ENCODE measurements around the gene CHPF. TPM values are rescaled to one million over a fixed set of nuclear protein-coding genes. Genes with fewer than 3 reads are reported as not detected.

Gene CHPF
- total RNA-seq, 4 donors from 2014 or later = 40.4 to 56.6 (median 52.6) TPM

DNA sequence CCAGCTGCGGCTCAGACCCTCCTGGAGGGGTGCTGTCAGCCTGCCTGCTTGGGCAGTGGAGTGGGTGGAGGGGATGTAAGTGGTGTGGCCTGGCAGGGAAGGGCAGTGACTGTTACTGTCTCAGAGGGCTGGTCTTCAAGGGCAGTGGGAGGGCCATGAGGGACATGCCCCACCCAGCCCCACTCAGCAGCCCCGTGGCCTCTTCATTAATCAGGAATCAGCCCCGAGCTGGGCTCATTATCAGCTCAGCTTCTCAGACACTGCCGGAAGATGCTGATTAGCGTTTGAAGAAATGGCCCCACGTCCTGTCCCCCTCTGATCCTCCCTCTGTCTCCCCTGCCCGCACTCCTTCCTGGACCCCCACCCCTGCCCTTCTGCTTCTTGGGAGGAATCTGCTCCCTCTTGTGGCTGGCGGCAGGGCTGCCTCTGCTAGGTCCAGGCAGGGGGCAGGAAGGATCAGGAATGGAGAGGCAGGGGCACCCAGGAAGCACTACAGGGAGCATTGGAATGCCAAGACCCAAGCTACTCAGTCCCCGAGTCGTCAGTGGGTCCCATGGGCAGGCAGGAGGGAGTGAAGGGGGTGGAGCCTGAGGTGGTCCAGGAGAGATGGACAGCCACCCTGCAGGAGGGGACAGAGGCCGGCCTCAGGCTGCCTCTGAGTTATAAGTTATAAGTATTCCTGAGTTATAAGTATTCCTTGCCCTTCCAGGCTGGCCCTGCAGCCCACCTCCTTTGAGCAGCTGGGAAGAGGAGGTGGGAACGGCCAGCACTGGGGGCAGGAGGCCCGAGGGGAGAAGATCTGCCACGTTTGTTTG lies 22.3 kb downstream of the CHPF start:
- intact Hi-C loops (cut with DNase I) = loop anchor here (5.0 kb wide), 1 partner anchor 44 kb away; no protein-coding TSS in a partner anchor
- TF ChIP-seq POLR2A (IDR thresholded peaks at IDR 0.05) = no peak
- TF ChIP-seq, protein P1, sequence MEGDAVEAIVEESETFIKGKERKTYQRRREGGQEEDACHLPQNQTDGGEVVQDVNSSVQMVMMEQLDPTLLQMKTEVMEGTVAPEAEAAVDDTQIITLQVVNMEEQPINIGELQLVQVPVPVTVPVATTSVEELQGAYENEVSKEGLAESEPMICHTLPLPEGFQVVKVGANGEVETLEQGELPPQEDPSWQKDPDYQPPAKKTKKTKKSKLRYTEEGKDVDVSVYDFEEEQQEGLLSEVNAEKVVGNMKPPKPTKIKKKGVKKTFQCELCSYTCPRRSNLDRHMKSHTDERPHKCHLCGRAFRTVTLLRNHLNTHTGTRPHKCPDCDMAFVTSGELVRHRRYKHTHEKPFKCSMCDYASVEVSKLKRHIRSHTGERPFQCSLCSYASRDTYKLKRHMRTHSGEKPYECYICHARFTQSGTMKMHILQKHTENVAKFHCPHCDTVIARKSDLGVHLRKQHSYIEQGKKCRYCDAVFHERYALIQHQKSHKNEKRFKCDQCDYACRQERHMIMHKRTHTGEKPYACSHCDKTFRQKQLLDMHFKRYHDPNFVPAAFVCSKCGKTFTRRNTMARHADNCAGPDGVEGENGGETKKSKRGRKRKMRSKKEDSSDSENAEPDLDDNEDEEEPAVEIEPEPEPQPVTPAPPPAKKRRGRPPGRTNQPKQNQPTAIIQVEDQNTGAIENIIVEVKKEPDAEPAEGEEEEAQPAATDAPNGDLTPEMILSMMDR (IDR thresholded peaks at IDR 0.05) = peak in 4 of 6 experiments; percentile 42 to 53 (median 44)
- Histone ChIP-seq H3K4me1 (peaks cover 17 to 30% (median 21%) of the 10 kb centered on the region in 3 donors), H3K36me3 (no peaks in the 10 kb centered on the region), H3K4me3 (no peak overlapping the region), H3K9me3 (no peaks in the 10 kb centered on the region), H3K27me3 (peaks cover 5 to 100% (median 7%) of the 10 kb centered on the region in 4 donors), H3K27ac (peak overlapping the region in 2 of 4 donors; percentile 45 to 58)
- 16 to 26% methylated on average over 9 to 12 of the region's 14 CpGs for WGBS, 2 donors
- no peak for DNase-seq

DNA sequence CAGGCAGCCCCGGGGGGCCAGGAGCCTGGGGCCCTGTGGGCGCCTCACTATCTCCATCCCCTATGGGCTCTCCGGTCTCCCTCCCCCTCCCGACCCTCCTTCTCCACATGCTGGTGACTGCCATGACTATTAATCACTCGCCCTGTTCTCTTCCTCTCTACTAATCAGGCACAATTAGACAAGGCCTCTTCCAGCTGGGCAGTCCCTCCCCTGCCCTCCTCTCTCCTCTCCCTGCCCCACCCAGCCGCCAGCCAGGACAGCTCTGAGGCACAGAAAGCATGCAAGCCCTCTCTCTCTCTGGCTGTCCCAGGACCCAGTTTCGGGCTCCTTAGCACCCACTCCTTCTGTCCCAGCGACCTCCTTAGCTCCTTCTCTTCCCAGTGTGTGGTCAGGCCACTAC lies 23.5 kb downstream of the CHPF start:
- intact Hi-C loops (cut with DNase I) = loop anchor here (5.0 kb wide), 1 partner anchor 43 kb away; no protein-coding TSS in a partner anchor
- Histone ChIP-seq H3K36me3 (no peaks in the 10 kb centered on the region), H3K4me1 (peaks cover 17 to 30% (median 21%) of the 10 kb centered on the region in 3 donors), H3K27me3 (peaks cover 5 to 100% (median 7%) of the 10 kb centered on the region in 4 donors), H3K27ac (no peak overlapping the region), H3K9me3 (no peaks in the 10 kb centered on the region), H3K4me3 (no peak overlapping the region)
- DNase-seq = no peak
- TF ChIP-seq, protein P1 (IDR thresholded peaks at IDR 0.05) = no peak
- no peak for TF ChIP-seq POLR2A (IDR thresholded peaks at IDR 0.05)
- 62 to 64% methylated on average over 8 of the region's 8 CpGs for WGBS, 2 donors

DNA sequence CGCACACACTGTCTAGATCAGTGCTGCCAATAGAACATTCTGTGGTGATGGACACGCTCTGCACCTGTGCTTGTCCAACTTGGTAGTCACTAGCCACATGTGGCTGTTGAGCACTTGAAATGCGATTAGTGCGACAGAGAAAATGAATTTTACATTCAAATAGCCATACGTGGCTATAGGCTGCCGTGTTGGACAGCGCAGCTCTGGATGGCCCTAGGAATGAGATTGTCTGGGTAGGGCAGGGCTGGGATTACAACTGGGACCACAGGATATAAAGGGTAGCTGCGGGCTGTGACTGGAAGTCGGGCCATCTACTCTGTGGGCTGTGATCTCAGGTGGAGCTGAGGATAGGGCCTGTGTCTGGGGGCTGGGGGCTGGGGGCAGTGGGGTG lies 24.1 kb downstream of the CHPF start:
- Histone ChIP-seq H3K27me3 (peaks cover 5 to 100% (median 9%) of the 10 kb centered on the region in 4 donors), H3K9me3 (no peaks in the 10 kb centered on the region), H3K27ac (no peak overlapping the region), H3K4me3 (no peak overlapping the region), H3K4me1 (peaks cover 17 to 34% (median 21%) of the 10 kb centered on the region in 3 donors), H3K36me3 (no peaks in the 10 kb centered on the region)
- intact Hi-C loops (cut with DNase I) = no loop called here
- no peak for DNase-seq
- TF ChIP-seq, protein P1 (IDR thresholded peaks at IDR 0.05) = no peak
- no peak for TF ChIP-seq POLR2A (IDR thresholded peaks at IDR 0.05)
- 83 to 91% methylated on average over 9 of the region's 9 CpGs for WGBS, 2 donors

DNA sequence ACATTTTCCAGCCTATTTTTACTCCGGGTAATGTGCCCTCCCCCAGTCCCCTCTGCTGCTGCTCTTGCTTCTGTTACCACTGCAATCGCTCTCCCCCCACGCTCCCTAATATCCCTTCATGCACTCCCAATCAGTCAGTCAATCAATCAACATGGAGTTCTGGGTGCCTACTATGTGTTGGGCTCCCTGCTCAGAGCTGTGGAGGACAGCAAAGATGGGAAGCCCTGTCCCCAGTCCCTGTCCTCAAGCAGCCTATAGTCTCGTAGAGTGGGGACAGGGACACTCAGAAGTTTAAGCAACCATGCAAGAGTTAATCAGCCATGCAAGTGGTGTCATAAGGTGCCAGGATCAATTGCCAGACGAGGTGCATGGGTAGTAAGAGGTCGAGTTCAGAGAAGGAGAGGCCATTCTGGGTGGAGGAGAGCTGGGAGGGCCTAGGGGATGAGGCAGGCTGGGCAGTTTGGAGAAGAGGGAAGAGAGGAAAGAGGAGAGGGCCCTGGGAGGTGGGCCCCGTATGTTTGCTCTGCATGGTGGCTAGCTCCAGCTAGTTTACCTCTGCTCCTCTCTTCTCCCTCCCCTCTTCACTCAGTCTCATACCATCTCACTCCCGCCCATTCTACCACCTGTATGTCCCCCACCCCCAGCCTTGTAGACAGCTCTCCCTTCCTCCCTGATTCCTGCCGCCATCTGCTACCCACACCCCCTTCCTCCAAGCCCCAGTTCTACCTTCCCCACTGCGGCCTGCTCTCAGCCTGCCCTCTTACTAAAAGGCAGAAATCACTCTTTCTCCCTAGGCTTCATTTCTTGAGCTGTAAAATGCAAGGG lies 25.4 kb downstream of the CHPF start:
- no peak for DNase-seq
- Histone ChIP-seq H3K9me3 (no peaks in the 10 kb centered on the region), H3K4me3 (no peak overlapping the region), H3K4me1 (peaks cover 19 to 41% (median 20%) of the 10 kb centered on the region in 3 donors), H3K27me3 (peaks cover 11 to 100% (median 15%) of the 10 kb centered on the region in 4 donors), H3K27ac (no peak overlapping the region), H3K36me3 (no peaks in the 10 kb centered on the region)
- intact Hi-C loops (cut with DNase I) = no loop called here
- WGBS, 2 donors = 49 to 57% methylated on average over 9 to 10 of the region's 10 CpGs
- TF ChIP-seq, protein P1 (IDR thresholded peaks at IDR 0.05) = no peak
- TF ChIP-seq POLR2A (IDR thresholded peaks at IDR 0.05) = no peak

Measured in esophagus squamous epithelium (tissue), 5 donors.